Activated CD8-positive, alpha-beta memory T cell treated with anti-CD3 and anti-CD28 coated beads for 4 hours (primary cell): ENCODE results near the gene DHH.

Experiments
- DNase-seq, 2 donors: peaks; one replicate each; pipeline ENCODE4 v3.0.0-alpha.2; 2020; ENCODE audit warnings: low read depth in 2 of 2

The DHH gene

GRCh38 chr12:49050507-49051372 lies 43.9 kb downstream of the DHH start:
- no peak for DNase-seq

GRCh38 chr12:49049566-49050224 lies 44.9 kb downstream of the DHH start:
- no peak for DNase-seq

GRCh38 chr12:49048953-49049352 lies 45.6 kb downstream of the DHH start:
- no peak for DNase-seq

- no peak for DNase-seq
Measured at GRCh38 chr12:49046129-49046895, 48.3 kb downstream of the DHH start.

- no peak for DNase-seq
Measured at GRCh38 chr12:49044660-49045059, 49.9 kb downstream of the DHH start.

- peak; percentile 50 to 54 for DNase-seq
Measured at GRCh38 chr12:49043856-49044258, 50.7 kb downstream of the DHH start.

GRCh38 chr12:49043241-49043640 lies 51.4 kb downstream of the DHH start:
- no peak for DNase-seq

GRCh38 chr12:49041881-49042484 lies 52.6 kb downstream of the DHH start:
- DNase-seq: no peak

- no peak for DNase-seq
Measured at GRCh38 chr12:49041036-49041880, 53.3 kb downstream of the DHH start.

- no peak for DNase-seq
Measured at GRCh38 chr12:49040364-49040855, 54.2 kb downstream of the DHH start.

- no peak for DNase-seq
Measured at GRCh38 chr12:49039421-49040363, 54.9 kb downstream of the DHH start.

GRCh38 chr12:49038291-49038955 lies 56.2 kb downstream of the DHH start:
- no peak for DNase-seq

- DNase-seq: no peak
Measured at GRCh38 chr12:49037947-49038237, 56.7 kb downstream of the DHH start.

- DNase-seq: no peak
Measured at GRCh38 chr12:49037111-49037946, 57.3 kb downstream of the DHH start.
